ENCODE measurements around the gene CYP27A1.

CYP27A1 gene

GRCh38 chr2:218812861-218813260 lies 30.9 kb downstream of the CYP27A1 start:
- no peak for DNase-seq

- DNase-seq, result no peak
Observed at GRCh38 chr2:218813771-218814460, 32.0 kb downstream of the CYP27A1 start.

- DNase-seq, result no peak
Observed at GRCh38 chr2:218814540-218815243, 32.7 kb downstream of the CYP27A1 start.

GRCh38 chr2:218815244-218815637 lies 33.3 kb downstream of the CYP27A1 start:
- no peak for DNase-seq

GRCh38 chr2:218815649-218816048 lies 33.7 kb downstream of the CYP27A1 start:
- DNase-seq, result no peak

GRCh38 chr2:218816561-218817011 lies 34.6 kb downstream of the CYP27A1 start:
- DNase-seq, result no peak

- no peak for DNase-seq
Observed at GRCh38 chr2:218819093-218819492, 37.1 kb downstream of the CYP27A1 start.

- no peak for DNase-seq
Observed at GRCh38 chr2:218820746-218821369, 38.9 kb downstream of the CYP27A1 start.

GRCh38 chr2:218821605-218822211 lies 39.8 kb downstream of the CYP27A1 start:
- no peak for DNase-seq

- no peak for DNase-seq
Observed at GRCh38 chr2:218822622-218823021, 40.7 kb downstream of the CYP27A1 start.

GRCh38 chr2:218823196-218823855 lies 41.4 kb downstream of the CYP27A1 start:
- no peak for DNase-seq

- no peak for DNase-seq
Observed at GRCh38 chr2:218824004-218824403, 42.1 kb downstream of the CYP27A1 start.

GRCh38 chr2:218826791-218827190 lies 44.8 kb downstream of the CYP27A1 start:
- no peak for DNase-seq

GRCh38 chr2:218827701-218828476 lies 45.9 kb downstream of the CYP27A1 start:
- no peak for DNase-seq

GRCh38 chr2:218828477-218828778 lies 46.5 kb downstream of the CYP27A1 start:
- no peak for DNase-seq

GRCh38 chr2:218829868-218830451 lies 48.0 kb downstream of the CYP27A1 start:
- DNase-seq, result no peak

GRCh38 chr2:218830526-218831306 lies 48.8 kb downstream of the CYP27A1 start:
- DNase-seq, result no peak

- no peak for DNase-seq
Observed at GRCh38 chr2:218831378-218831990, 49.5 kb downstream of the CYP27A1 start, which contains the start of gene PRKAG3. Gene PRKAG3, minus strand, starts transcription at chr2:218831803.

- DNase-seq, result no peak
Observed at GRCh38 chr2:218832081-218832480, 50.1 kb downstream of the CYP27A1 start.

- no peak for DNase-seq
Observed at GRCh38 chr2:218832520-218832919, 50.6 kb downstream of the CYP27A1 start.

All from effector CD8-positive, alpha-beta T cell (primary cell).